ACC112 (cell line): Measurements from ENCODE around the gene BCOR.

ENCODE experiments used
- H2AFZ ChIP-seq: fragments of 200-600 bp; sonication (generic); one replicate; pipeline ENCODE4 v1.6.0; 2017; ENCODE audit warnings: antibody characterized with exemption, low read length; ENCODE audit not compliant: unreplicated experiment
- H3K27ac ChIP-seq: fragments of 200-600 bp; sonication (generic); 2 replicates; pipeline ENCODE4 v1.5.1; 2014; ENCODE audit warnings: low read depth, mild to moderate bottlenecking, antibody characterized with exemption, low read length, moderate library complexity
- H3K27me3 ChIP-seq: fragments of 200-600 bp; sonication (generic); 2 replicates; pipeline ENCODE4 v1.6.1; 2014; ENCODE audit warnings: mild to moderate bottlenecking, antibody characterized with exemption, low read length, moderate library complexity, mixed read lengths; ENCODE audit not compliant: insufficient read depth
- H3K36me3 ChIP-seq: fragments of 200-600 bp; sonication (generic); 2 replicates; pipeline ENCODE4 v1.6.1; 2016; ENCODE audit warnings: mild to moderate bottlenecking, antibody characterized with exemption, low read length, moderate library complexity, mixed read lengths; ENCODE audit not compliant: insufficient read depth
- H3K4me1 ChIP-seq: fragments of 200-600 bp; sonication (generic); one replicate; pipeline ENCODE4 v1.6.1; 2016; ENCODE audit warnings: low read length, mixed read lengths; ENCODE audit not compliant: insufficient read depth, unreplicated experiment, control insufficient read depth
- H3K4me3 ChIP-seq: fragments of 200-600 bp; sonication (generic); 2 replicates; pipeline ENCODE4 v1.5.1; 2014; ENCODE audit warnings: mild to moderate bottlenecking, low read depth, low read length
- H3K79me2 ChIP-seq: fragments of 200-600 bp; sonication (generic); one replicate; pipeline ENCODE4 v1.6.0; 2016; ENCODE audit warnings: low read length; ENCODE audit not compliant: control insufficient read depth, unreplicated experiment, insufficient read depth

The BCOR gene

GRCh38 chrX:40140706-40141499 is 43.1 kb upstream of the BCOR start:
- no peak overlapping the region for H2AFZ ChIP-seq
- H3K36me3 ChIP-seq: no peaks in the 10 kb centered on the region
- H3K27ac ChIP-seq: peak overlapping the region; percentile 67
- H3K27me3 ChIP-seq: no peaks in the 10 kb centered on the region
- H3K4me1 ChIP-seq: peaks cover 15% of the 10 kb centered on the region
- no peaks in the 10 kb centered on the region for H3K79me2 ChIP-seq
- no peak overlapping the region for H3K4me3 ChIP-seq

- no peaks in the 10 kb centered on the region for H3K27me3 ChIP-seq
- no peak overlapping the region for H3K4me3 ChIP-seq
- no peaks in the 10 kb centered on the region for H3K36me3 ChIP-seq
- H3K27ac ChIP-seq: peak overlapping the region; percentile 98
- no peaks in the 10 kb centered on the region for H3K79me2 ChIP-seq
- H3K4me1 ChIP-seq: peaks cover 22% of the 10 kb centered on the region
- peak overlapping the region; percentile 60 for H2AFZ ChIP-seq
Observed at GRCh38 chrX:40132751-40133150, 35.0 kb upstream of the BCOR start.

- no peaks in the 10 kb centered on the region for H3K79me2 ChIP-seq
- H3K36me3 ChIP-seq: no peaks in the 10 kb centered on the region
- H3K4me1 ChIP-seq: peaks cover 22% of the 10 kb centered on the region
- H3K4me3 ChIP-seq: no peak overlapping the region
- no peak overlapping the region for H2AFZ ChIP-seq
- peak overlapping the region; percentile 98 for H3K27ac ChIP-seq
- H3K27me3 ChIP-seq: no peaks in the 10 kb centered on the region
Observed at GRCh38 chrX:40131654-40132337, 34.0 kb upstream of the BCOR start.

GRCh38 chrX:40130207-40130606 is 32.4 kb upstream of the BCOR start:
- Histone ChIP-seq H3K36me3 (no peaks in the 10 kb centered on the region), H3K4me3 (no peak overlapping the region), H3K4me1 (peaks cover 22% of the 10 kb centered on the region), H3K27ac (peak overlapping the region; percentile 15; the same call in 1 of the 2 replicates), H2AFZ (no peak overlapping the region), H3K79me2 (no peaks in the 10 kb centered on the region), H3K27me3 (no peaks in the 10 kb centered on the region)

GRCh38 chrX:40127052-40127451 is 29.3 kb upstream of the BCOR start:
- Histone ChIP-seq H2AFZ (no peak overlapping the region), H3K27me3 (no peaks in the 10 kb centered on the region), H3K4me1 (peaks cover 15% of the 10 kb centered on the region), H3K27ac (no peak overlapping the region), H3K4me3 (no peak overlapping the region), H3K36me3 (no peaks in the 10 kb centered on the region), H3K79me2 (no peaks in the 10 kb centered on the region)

GRCh38 chrX:40122487-40122886 is 24.7 kb upstream of the BCOR start:
- Histone ChIP-seq H3K27me3 (no peaks in the 10 kb centered on the region), H3K79me2 (no peaks in the 10 kb centered on the region), H2AFZ (no peak overlapping the region), H3K36me3 (no peaks in the 10 kb centered on the region), H3K4me3 (no peak overlapping the region), H3K4me1 (no peaks in the 10 kb centered on the region), H3K27ac (no peak overlapping the region)

- no peaks in the 10 kb centered on the region for H3K27me3 ChIP-seq
- no peaks in the 10 kb centered on the region for H3K79me2 ChIP-seq
- H2AFZ ChIP-seq: no peak overlapping the region
- no peak overlapping the region for H3K4me3 ChIP-seq
- no peak overlapping the region for H3K27ac ChIP-seq
- no peaks in the 10 kb centered on the region for H3K36me3 ChIP-seq
- no peaks in the 10 kb centered on the region for H3K4me1 ChIP-seq
Observed at GRCh38 chrX:40121618-40122017, 23.9 kb upstream of the BCOR start.

- no peak overlapping the region for H2AFZ ChIP-seq
- no peaks in the 10 kb centered on the region for H3K27me3 ChIP-seq
- no peaks in the 10 kb centered on the region for H3K4me1 ChIP-seq
- no peaks in the 10 kb centered on the region for H3K36me3 ChIP-seq
- no peak overlapping the region for H3K27ac ChIP-seq
- H3K4me3 ChIP-seq: no peak overlapping the region
- no peaks in the 10 kb centered on the region for H3K79me2 ChIP-seq
Observed at GRCh38 chrX:40120838-40121580, 23.3 kb upstream of the BCOR start.

- Histone ChIP-seq H3K4me3 (no peak overlapping the region), H3K79me2 (no peaks in the 10 kb centered on the region), H3K27me3 (no peaks in the 10 kb centered on the region), H3K27ac (no peak overlapping the region), H3K36me3 (no peaks in the 10 kb centered on the region), H2AFZ (no peak overlapping the region), H3K4me1 (no peaks in the 10 kb centered on the region)
Observed at GRCh38 chrX:40117715-40118285, 20.0 kb upstream of the BCOR start.

- no peaks in the 10 kb centered on the region for H3K36me3 ChIP-seq
Observed at GRCh38 chrX:40116925-40117324, 19.2 kb upstream of the BCOR start.

More at GRCh38 chrX:40116925-40117324, 19.2 kb upstream of the BCOR start:
- no peaks in the 10 kb centered on the region for H3K27me3 ChIP-seq
- no peaks in the 10 kb centered on the region for H3K79me2 ChIP-seq
- no peak overlapping the region for H3K27ac ChIP-seq
- no peaks in the 10 kb centered on the region for H3K4me1 ChIP-seq
- no peak overlapping the region for H3K4me3 ChIP-seq
- no peak overlapping the region for H2AFZ ChIP-seq
